HepG2 (cell line): ENCODE results near the gene RNF5. TPM values are rescaled to one million over a fixed set of nuclear protein-coding genes. Genes with fewer than 3 reads are reported as not detected.

Experiments
- ATAD3A ChIP-seq: sonication (generic); formaldehyde crosslinking; IDR thresholded peaks from 2 replicates; pipeline ENCODE4 v1.4.0; 2020; ENCODE audit warnings: missing genetic modification reagents
- CBX2 ChIP-seq, 2 experiments: fragments of 200-600 bp in 1 of 2; sonication (generic); formaldehyde crosslinking in 1 of 2; IDR thresholded peaks; 2 replicates each; pipeline versions ENCODE4 v1.7.0 to v1.8.1; 2018 to 2022; ENCODE audit warnings: low read depth in 2 of 2, low read length in 1 of 2, mild to moderate bottlenecking in 1 of 2, missing genetic modification reagents in 1 of 2
- CHD4 ChIP-seq: fragments of 200-600 bp; sonication (generic); IDR thresholded peaks from 2 replicates; pipeline ENCODE4 v1.7.0; 2017; ENCODE audit warnings: mild to moderate bottlenecking, low read length, borderline replicate concordance
- FIP1L1 ChIP-seq: fragments of 200-400 bp; formaldehyde crosslinking; IDR thresholded peaks from 2 replicates; pipeline ENCODE4 v1.6.1; 2018; ENCODE audit warnings: low read depth, mild to moderate bottlenecking, low read length, moderate library complexity, borderline replicate concordance; ENCODE audit not compliant: insufficient read depth
- FOSL1 ChIP-seq: sonication (generic); formaldehyde crosslinking; IDR thresholded peaks from 2 replicates; pipeline ENCODE4 v1.9.0; 2021; ENCODE audit warnings: missing genetic modification reagents, borderline replicate concordance
- GLI4 ChIP-seq: sonication (generic); formaldehyde crosslinking; IDR thresholded peaks from 2 replicates; pipeline ENCODE4 v1.5.1; 2020; ENCODE audit warnings: missing genetic modification reagents, mild to moderate bottlenecking, moderate library complexity, borderline replicate concordance
- HIVEP1 ChIP-seq: sonication (generic); formaldehyde crosslinking; IDR thresholded peaks from 2 replicates; pipeline ENCODE4 v1.4.0; 2020; ENCODE audit warnings: mild to moderate bottlenecking, missing genetic modification reagents
- KDM2A ChIP-seq: sonication (generic); formaldehyde crosslinking; IDR thresholded peaks from 2 replicates; pipeline ENCODE4 v1.4.0; 2020; ENCODE audit warnings: low read depth, missing genetic modification reagents, borderline replicate concordance
- MTF2 ChIP-seq: sonication (generic); formaldehyde crosslinking; IDR thresholded peaks from 2 replicates; pipeline ENCODE4 v1.5.0; 2020; ENCODE audit warnings: missing genetic modification reagents, borderline replicate concordance
- NFATC3 ChIP-seq: sonication (generic); formaldehyde crosslinking; IDR thresholded peaks from 2 replicates; pipeline ENCODE4 v1.5.1; 2020; ENCODE audit warnings: mild to moderate bottlenecking, missing genetic modification reagents
- PRMT3 ChIP-seq: sonication (generic); formaldehyde crosslinking; IDR thresholded peaks from 2 replicates; pipeline ENCODE4 v1.8.1; 2022; ENCODE audit warnings: low read depth, mild to moderate bottlenecking, moderate library complexity, missing genetic modification reagents, borderline replicate concordance
- RNF2 ChIP-seq: fragments of 450-650 bp; conservative IDR thresholded peaks from 2 replicates; pipeline ENCODE4 v1.6.1; 2016; ENCODE audit warnings: low read depth
- SMARCC2 ChIP-seq: fragments of 450-650 bp; IDR thresholded peaks from 2 replicates; pipeline ENCODE4 v1.6.1; 2017; ENCODE audit warnings: antibody characterized with exemption, mild to moderate bottlenecking
- STAG1 ChIP-seq: sonication (generic); formaldehyde crosslinking; IDR thresholded peaks from 2 replicates; pipeline ENCODE4 v1.4.0; 2020; ENCODE audit warnings: missing genetic modification reagents
- ZBTB8A ChIP-seq: sonication (generic); formaldehyde crosslinking; IDR thresholded peaks from 2 replicates; pipeline ENCODE4 v1.4.0; 2020; ENCODE audit warnings: mild to moderate bottlenecking, low read depth, missing genetic modification reagents, borderline replicate concordance
- ZNF460 ChIP-seq: sonication (generic); formaldehyde crosslinking; IDR thresholded peaks from 2 replicates; pipeline ENCODE4 v1.5.1; 2020; ENCODE audit warnings: missing genetic modification reagents, mild to moderate bottlenecking, borderline replicate concordance
- ZNF724P ChIP-seq: sonication (generic); formaldehyde crosslinking; IDR thresholded peaks from 2 replicates; pipeline ENCODE4 v1.8.0; 2022; ENCODE audit warnings: missing genetic modification reagents, borderline replicate concordance
- ZNF773 ChIP-seq: sonication (generic); formaldehyde crosslinking; IDR thresholded peaks from 2 replicates; pipeline ENCODE4 v1.4.0; 2020; ENCODE audit warnings: missing genetic modification reagents, borderline replicate concordance
- ZNF850 ChIP-seq: sonication (generic); formaldehyde crosslinking; conservative IDR thresholded peaks from 2 replicates; pipeline ENCODE4 v1.9.0; 2021; ENCODE audit warnings: mild to moderate bottlenecking, missing genetic modification reagents
- polyA plus RNA-seq, 8 experiments: library from polyadenylated mRNA; depleted of rRNA in 3 of 8; stranded (reverse) in 7 of 8; unstranded in 1 of 8; fragments of >200 nt; fragmentation: Illumina TruSeq in 4 of 8; extraction: Trizol in 4 of 8; gene quantifications; 2 replicates each; pipeline versions ENCODE4 v1.2.1 to v1.2.3, GENCODE V29; 2011 to 2016; ENCODE audit warnings: low read depth in 4 of 8, missing spikeins in 1 of 8, mixed read lengths in 1 of 8; ENCODE audit not compliant: insufficient read depth in 1 of 8
- total RNA-seq, 5 experiments: library from RNA; depleted of rRNA; stranded (reverse); fragments of >200 nt; fragmentation: Illumina TruSeq; extraction: Trizol; gene quantifications; 2 replicates each; pipeline ENCODE4 v1.2.3, GENCODE V29; 2016; ENCODE audit warnings: low read depth in 1 of 5
- TF ChIP-seq, protein P1 (sequence below): sonication (generic); formaldehyde crosslinking; IDR thresholded peaks from 2 replicates; pipeline ENCODE4 v1.9.0; 2021; ENCODE audit warnings: missing genetic modification reagents, borderline replicate concordance
- TF ChIP-seq, protein P2 (sequence below): IDR thresholded peaks from 2 replicates; pipeline ENCODE4 v1.4.0; 2020; ENCODE audit warnings: mild to moderate bottlenecking, missing genetic modification reagents
- TF ChIP-seq, protein P3 (sequence below): sonication (generic); formaldehyde crosslinking; IDR thresholded peaks from 2 replicates; pipeline ENCODE4 v1.4.0; 2020; ENCODE audit warnings: missing genetic modification reagents

The RNF5 gene
- total and polyA plus RNA-seq, 2 of the 13 experiments (the other 11 are each of a cell fraction or from before 2014, with no cell fraction given) = 98.0 to 131 TPM

DNA sequence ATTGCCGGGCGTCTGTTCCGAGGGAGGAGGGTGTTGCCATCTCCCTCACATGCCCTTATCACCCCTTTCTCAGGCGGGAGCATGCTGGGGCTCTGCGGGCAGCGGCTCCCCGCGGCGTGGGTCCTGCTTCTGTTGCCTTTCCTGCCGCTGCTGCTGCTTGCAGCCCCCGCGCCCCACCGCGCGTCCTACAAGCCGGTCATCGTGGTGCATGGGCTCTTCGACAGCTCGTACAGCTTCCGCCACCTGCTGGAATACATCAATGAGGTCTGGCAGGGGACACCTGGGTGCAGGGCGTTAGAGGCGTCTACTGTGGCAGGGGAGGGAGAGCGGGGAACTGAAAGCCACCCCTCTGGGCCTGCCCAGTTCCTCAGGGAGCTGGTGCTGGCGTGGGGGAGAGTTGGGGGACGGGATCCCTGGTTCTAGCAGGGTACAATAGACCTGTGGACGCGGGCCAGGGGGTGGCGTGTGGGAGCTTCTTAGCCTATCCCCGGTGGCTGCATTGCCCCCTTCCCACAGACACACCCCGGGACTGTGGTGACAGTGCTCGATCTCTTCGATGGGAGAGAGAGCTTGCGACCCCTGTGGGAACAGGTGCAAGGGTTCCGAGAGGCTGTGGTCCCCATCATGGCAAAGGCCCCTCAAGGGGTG is 23.6 kb upstream of the RNF5 start (continued):
- TF ChIP-seq PRMT3 (CRISPR knock-in tag) (peak; percentile 27; the same call in 1 of the 2 replicates), MTF2 (CRISPR knock-in tag) (0 out of 2 replicates have a peak, but pooled peaks have one; percentile 65), ZNF724P (CRISPR knock-in tag) (peak; percentile 38; the same call in 1 of the 2 replicates), ZNF460 (CRISPR knock-in tag) (no peak), KDM2A (CRISPR knock-in tag) (peak; percentile 88; the same call in 1 of the 2 replicates), FOSL1 (CRISPR knock-in tag) (no peak), ZBTB8A (no peak), ZNF850 (CRISPR knock-in tag) (no peak), HIVEP1 (CRISPR knock-in tag) (no peak), NFATC3 (no peak), ATAD3A (CRISPR knock-in tag) (no peak), STAG1 (CRISPR knock-in tag) (peak; percentile 94), SMARCC2 (no peak), CHD4 (no peak), CBX2 (IDR thresholded peaks at IDR 0.05; ENCODE audit: low read depth, low read length) (no peak), CBX2 (CRISPR knock-in tag; IDR thresholded peaks at IDR 0.05; ENCODE audit: low read depth) (no peak), FIP1L1 (no peak), RNF2 (no peak), ZNF773 (CRISPR knock-in tag) (no peak), GLI4 (CRISPR knock-in tag) (no peak; the same call in 1 of the 2 replicates)
- TF ChIP-seq, protein P1, sequence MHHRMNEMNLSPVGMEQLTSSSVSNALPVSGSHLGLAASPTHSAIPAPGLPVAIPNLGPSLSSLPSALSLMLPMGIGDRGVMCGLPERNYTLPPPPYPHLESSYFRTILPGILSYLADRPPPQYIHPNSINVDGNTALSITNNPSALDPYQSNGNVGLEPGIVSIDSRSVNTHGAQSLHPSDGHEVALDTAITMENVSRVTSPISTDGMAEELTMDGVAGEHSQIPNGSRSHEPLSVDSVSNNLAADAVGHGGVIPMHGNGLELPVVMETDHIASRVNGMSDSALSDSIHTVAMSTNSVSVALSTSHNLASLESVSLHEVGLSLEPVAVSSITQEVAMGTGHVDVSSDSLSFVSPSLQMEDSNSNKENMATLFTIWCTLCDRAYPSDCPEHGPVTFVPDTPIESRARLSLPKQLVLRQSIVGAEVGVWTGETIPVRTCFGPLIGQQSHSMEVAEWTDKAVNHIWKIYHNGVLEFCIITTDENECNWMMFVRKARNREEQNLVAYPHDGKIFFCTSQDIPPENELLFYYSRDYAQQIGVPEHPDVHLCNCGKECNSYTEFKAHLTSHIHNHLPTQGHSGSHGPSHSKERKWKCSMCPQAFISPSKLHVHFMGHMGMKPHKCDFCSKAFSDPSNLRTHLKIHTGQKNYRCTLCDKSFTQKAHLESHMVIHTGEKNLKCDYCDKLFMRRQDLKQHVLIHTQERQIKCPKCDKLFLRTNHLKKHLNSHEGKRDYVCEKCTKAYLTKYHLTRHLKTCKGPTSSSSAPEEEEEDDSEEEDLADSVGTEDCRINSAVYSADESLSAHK (CRISPR knock-in tag) = no peak
- TF ChIP-seq, protein P2, sequence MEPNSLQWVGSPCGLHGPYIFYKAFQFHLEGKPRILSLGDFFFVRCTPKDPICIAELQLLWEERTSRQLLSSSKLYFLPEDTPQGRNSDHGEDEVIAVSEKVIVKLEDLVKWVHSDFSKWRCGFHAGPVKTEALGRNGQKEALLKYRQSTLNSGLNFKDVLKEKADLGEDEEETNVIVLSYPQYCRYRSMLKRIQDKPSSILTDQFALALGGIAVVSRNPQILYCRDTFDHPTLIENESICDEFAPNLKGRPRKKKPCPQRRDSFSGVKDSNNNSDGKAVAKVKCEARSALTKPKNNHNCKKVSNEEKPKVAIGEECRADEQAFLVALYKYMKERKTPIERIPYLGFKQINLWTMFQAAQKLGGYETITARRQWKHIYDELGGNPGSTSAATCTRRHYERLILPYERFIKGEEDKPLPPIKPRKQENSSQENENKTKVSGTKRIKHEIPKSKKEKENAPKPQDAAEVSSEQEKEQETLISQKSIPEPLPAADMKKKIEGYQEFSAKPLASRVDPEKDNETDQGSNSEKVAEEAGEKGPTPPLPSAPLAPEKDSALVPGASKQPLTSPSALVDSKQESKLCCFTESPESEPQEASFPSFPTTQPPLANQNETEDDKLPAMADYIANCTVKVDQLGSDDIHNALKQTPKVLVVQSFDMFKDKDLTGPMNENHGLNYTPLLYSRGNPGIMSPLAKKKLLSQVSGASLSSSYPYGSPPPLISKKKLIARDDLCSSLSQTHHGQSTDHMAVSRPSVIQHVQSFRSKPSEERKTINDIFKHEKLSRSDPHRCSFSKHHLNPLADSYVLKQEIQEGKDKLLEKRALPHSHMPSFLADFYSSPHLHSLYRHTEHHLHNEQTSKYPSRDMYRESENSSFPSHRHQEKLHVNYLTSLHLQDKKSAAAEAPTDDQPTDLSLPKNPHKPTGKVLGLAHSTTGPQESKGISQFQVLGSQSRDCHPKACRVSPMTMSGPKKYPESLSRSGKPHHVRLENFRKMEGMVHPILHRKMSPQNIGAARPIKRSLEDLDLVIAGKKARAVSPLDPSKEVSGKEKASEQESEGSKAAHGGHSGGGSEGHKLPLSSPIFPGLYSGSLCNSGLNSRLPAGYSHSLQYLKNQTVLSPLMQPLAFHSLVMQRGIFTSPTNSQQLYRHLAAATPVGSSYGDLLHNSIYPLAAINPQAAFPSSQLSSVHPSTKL = no peak; the same call in 1 of the 2 replicates
- TF ChIP-seq, protein P3, sequence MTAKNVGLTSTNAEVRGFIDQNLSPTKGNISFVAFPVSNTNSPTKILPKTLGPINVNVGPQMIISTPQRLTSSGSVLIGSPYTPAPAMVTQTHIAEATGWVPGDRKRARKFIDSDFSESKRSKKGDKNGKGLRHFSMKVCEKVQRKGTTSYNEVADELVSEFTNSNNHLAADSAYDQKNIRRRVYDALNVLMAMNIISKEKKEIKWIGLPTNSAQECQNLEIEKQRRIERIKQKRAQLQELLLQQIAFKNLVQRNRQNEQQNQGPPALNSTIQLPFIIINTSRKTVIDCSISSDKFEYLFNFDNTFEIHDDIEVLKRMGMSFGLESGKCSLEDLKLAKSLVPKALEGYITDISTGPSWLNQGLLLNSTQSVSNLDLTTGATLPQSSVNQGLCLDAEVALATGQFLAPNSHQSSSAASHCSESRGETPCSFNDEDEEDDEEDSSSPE = no peak; the same call in 1 of the 2 replicates
